ENCODE results near the gene GFI1B. TPM values are rescaled to one million over a fixed set of nuclear protein-coding genes. Genes with fewer than 3 reads are reported as not detected.

GFI1B gene
- total and polyA plus RNA-seq, 2 of the 4 experiments (the other 2 are of a cell fraction), result 0.02 TPM; not detected in 1

DNA sequence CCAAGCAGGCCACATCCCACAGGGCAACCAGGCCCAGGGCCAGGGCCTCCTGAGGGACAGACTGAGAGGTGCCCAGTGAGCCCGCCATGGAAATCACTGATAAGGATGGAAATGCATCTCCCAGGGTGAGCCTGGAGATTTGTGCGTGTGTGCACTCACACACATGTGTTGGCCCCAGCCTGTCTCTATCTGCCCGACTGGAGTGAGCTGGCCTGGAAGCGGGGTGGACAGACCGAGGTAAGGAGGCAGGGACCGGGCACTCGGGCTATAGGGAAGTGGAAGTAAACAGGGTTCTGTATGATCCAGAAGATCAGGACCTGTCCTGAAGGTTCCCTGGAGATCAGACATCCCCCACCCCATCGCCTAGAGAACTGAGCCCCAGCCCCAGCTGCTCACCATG lies 17.4 kb downstream of the GFI1B start:
- Histone ChIP-seq H2AK9ac (replicated peaks; ENCODE audit: low read depth, low read length, poor library complexity) (no peak overlapping the region), H3K56ac (ENCODE audit: extremely low read depth, insufficient read depth, low read length) (no peak overlapping the region), H3K79me1 (ENCODE audit: low read depth in 1 of 2, low read length in 2 of 2) (no peaks in the 10 kb centered on the region), H4K91ac (ENCODE audit: insufficient read depth, low read depth, low read length) (no peak overlapping the region), H4K8ac (ENCODE audit: low read depth in 2 of 2, low read length in 2 of 2) (no peak overlapping the region), H3K9me1 (ENCODE audit: insufficient read depth, low read length) (no peaks in the 10 kb centered on the region), H2BK5ac (ENCODE audit: low read depth, low read length, poor library complexity, severe bottlenecking) (no peak overlapping the region), H2BK15ac (ENCODE audit: low read depth, low read length) (no peak overlapping the region), H2AK5ac (ENCODE audit: low read depth, low read length) (no peak overlapping the region), H3K4me1 (ENCODE audit: control insufficient read depth, insufficient read depth, low read length) (no peaks in the 10 kb centered on the region), H2AFZ (replicated peaks; ENCODE audit: low read length, poor library complexity) (no peak overlapping the region), H3K9ac (ENCODE audit: low read depth, low read length) (no peak overlapping the region), H3K4me2 (ENCODE audit: low read depth, low read length) (no peak overlapping the region), H3K18ac (ENCODE audit: low read depth, low read length) (no peak overlapping the region), H4K5ac (ENCODE audit: low read depth, low read length) (no peak overlapping the region), H3K27me3 (ENCODE audit: control insufficient read depth, insufficient read depth, low read length) (peaks cover 66% of the 10 kb centered on the region), H3K4ac (ENCODE audit: low read depth, low read length) (no peak overlapping the region), H3K27ac (ENCODE audit: insufficient read depth, low read length) (no peak overlapping the region), H3K23ac (ENCODE audit: low read depth, low read length) (no peak overlapping the region), H2BK120ac (ENCODE audit: low read depth, low read length) (no peak overlapping the region), H2BK20ac (ENCODE audit: low read depth, low read length) (no peak overlapping the region), H3K4me3 (ENCODE audit: insufficient read depth, low read depth, low read length) (no peak overlapping the region), H3K36me3 (ENCODE audit: control insufficient read depth, insufficient read depth, low read length) (no peaks in the 10 kb centered on the region), H3K9me3 (ENCODE audit: control insufficient read depth, insufficient read depth, low read length) (no peaks in the 10 kb centered on the region), H3K14ac (replicated peaks; ENCODE audit: low read depth, low read length) (no peak overlapping the region), H4K20me1 (ENCODE audit: insufficient read depth, low read length) (no peaks in the 10 kb centered on the region; the same call in 1 of the 2 replicates)
- WGBS, 2 experiments (ENCODE audit: extremely low coverage in 2 of 2, insufficient read length in 1 of 2), result 67% methylated on average over 1 of the region's 8 CpGs; no CpG with 5 or more reads in 1 of the 2 experiments
- intact Hi-C loops (cut with micrococcal nuclease) (no loop called here), dilution Hi-C loops (cut with HindIII; ENCODE audit: low sequenced_read_pairs, unreplicated experiment) (no loop called here), in situ Hi-C loops (cut with MboI; ENCODE audit: low sequenced_read_pairs) (no loop called here)
- TF ChIP-seq, protein P1, sequence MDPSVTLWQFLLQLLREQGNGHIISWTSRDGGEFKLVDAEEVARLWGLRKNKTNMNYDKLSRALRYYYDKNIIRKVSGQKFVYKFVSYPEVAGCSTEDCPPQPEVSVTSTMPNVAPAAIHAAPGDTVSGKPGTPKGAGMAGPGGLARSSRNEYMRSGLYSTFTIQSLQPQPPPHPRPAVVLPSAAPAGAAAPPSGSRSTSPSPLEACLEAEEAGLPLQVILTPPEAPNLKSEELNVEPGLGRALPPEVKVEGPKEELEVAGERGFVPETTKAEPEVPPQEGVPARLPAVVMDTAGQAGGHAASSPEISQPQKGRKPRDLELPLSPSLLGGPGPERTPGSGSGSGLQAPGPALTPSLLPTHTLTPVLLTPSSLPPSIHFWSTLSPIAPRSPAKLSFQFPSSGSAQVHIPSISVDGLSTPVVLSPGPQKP (IDR thresholded peaks at IDR 0.05; ENCODE audit: borderline replicate concordance, low read depth, low read length), result no peak
- no peak for TF ChIP-seq POLR2A (IDR thresholded peaks at IDR 0.05; ENCODE audit: low read depth, low read length)
- no peak for TF ChIP-seq MAZ (IDR thresholded peaks at IDR 0.05; ENCODE audit: borderline replicate concordance, low read depth, low read length)
- TF ChIP-seq, protein P2, sequence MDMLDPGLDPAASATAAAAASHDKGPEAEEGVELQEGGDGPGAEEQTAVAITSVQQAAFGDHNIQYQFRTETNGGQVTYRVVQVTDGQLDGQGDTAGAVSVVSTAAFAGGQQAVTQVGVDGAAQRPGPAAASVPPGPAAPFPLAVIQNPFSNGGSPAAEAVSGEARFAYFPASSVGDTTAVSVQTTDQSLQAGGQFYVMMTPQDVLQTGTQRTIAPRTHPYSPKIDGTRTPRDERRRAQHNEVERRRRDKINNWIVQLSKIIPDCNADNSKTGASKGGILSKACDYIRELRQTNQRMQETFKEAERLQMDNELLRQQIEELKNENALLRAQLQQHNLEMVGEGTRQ (IDR thresholded peaks at IDR 0.05; ENCODE audit: low read depth, low read length), result no peak
- no peak for TF ChIP-seq CHD1 (IDR thresholded peaks at IDR 0.05; ENCODE audit: low read depth, low read length)
- TF ChIP-seq RAD21 (IDR thresholded peaks at IDR 0.05; ENCODE audit: low read length), result no peak
- TF ChIP-seq MXI1 (IDR thresholded peaks at IDR 0.05; ENCODE audit: borderline replicate concordance, low read depth, low read length), result no peak
- no peak for TF ChIP-seq RCOR1 (IDR thresholded peaks at IDR 0.05; ENCODE audit: insufficient replicate concordance, low read length)
- no peak for TF ChIP-seq BHLHE40 (IDR thresholded peaks at IDR 0.05; ENCODE audit: low read depth, low read length)
- no peak for TF ChIP-seq NFE2L2 (IDR thresholded peaks at IDR 0.05; ENCODE audit: low read depth, low read length)
- TF ChIP-seq FOS (IDR thresholded peaks at IDR 0.05; ENCODE audit: low read depth, low read length), result no peak
- TF ChIP-seq, protein P3, sequence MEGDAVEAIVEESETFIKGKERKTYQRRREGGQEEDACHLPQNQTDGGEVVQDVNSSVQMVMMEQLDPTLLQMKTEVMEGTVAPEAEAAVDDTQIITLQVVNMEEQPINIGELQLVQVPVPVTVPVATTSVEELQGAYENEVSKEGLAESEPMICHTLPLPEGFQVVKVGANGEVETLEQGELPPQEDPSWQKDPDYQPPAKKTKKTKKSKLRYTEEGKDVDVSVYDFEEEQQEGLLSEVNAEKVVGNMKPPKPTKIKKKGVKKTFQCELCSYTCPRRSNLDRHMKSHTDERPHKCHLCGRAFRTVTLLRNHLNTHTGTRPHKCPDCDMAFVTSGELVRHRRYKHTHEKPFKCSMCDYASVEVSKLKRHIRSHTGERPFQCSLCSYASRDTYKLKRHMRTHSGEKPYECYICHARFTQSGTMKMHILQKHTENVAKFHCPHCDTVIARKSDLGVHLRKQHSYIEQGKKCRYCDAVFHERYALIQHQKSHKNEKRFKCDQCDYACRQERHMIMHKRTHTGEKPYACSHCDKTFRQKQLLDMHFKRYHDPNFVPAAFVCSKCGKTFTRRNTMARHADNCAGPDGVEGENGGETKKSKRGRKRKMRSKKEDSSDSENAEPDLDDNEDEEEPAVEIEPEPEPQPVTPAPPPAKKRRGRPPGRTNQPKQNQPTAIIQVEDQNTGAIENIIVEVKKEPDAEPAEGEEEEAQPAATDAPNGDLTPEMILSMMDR (conservative IDR thresholded peaks at IDR 0.05; ENCODE audit: low read depth, low read length), result no peak
- DNase-seq (no peak), ATAC-seq (ENCODE audit: low read depth) (no peak)
- POLR2A ChIA-PET (ENCODE audit: unreplicated experiment), result no interaction called here
- CTCF ChIA-PET, result no interaction called here
- no TSS peak for BruUV-seq (replicated peaks)

Measured in IMR-90 (cell line).